A673 (cell line): Measurements from ENCODE around the gene MAP3K1. TPM values are rescaled to one million over a fixed set of nuclear protein-coding genes. Genes with fewer than 3 reads are reported as not detected.
A peak's percentile ranks its signal among the peaks of the same experiment; 100 is the strongest.

Experiments used
- Bru-seq: library from RNA; stranded (reverse); fragments of 400-500 nt; gene quantifications from one replicate; lab custom pipeline; 2021; lab: Mats Ljungman, UMichigan
- BruChase-seq, 2 experiments: library from RNA; stranded (reverse); fragments of 400-500 nt; gene quantifications; one replicate each; lab custom pipeline; 2021; lab: Mats Ljungman, UMichigan
- BruUV-seq: library from RNA; stranded (reverse); fragments of 400-500 nt; replicated peaks from 2 replicates; lab custom pipeline; 2021; lab: Mats Ljungman, UMichigan
- CTCF ChIA-PET: fragments of 300-600 bp; sonication (Branson Sonifier 250); formaldehyde crosslinking; loops from one replicate; lab custom pipeline; 2022; ENCODE audit warnings: antibody characterized with exemption; lab: Charles Lee
- POLR2A ChIA-PET: fragments of 300-600 bp; sonication (Branson Sonifier 250); formaldehyde crosslinking; loops from one replicate; lab custom pipeline; 2022; ENCODE audit warnings: antibody characterized with exemption; ENCODE audit not compliant: low non-redundant PET; lab: Charles Lee
- DNase-seq: peaks from one replicate; pipeline ENCODE4 v3.0.0-alpha.2; 2015; ENCODE audit warnings: low spot score
- H3K27ac ChIP-seq: fragments of 200-600 bp; sonication (generic); 2 replicates; pipeline ENCODE4 v1.5.1; 2016; ENCODE audit warnings: mixed run types, low read depth, mild to moderate bottlenecking, mixed read lengths, antibody characterized with exemption, low read length; ENCODE audit not compliant: poor library complexity, severe bottlenecking
- H3K27me3 ChIP-seq: fragments of 200-600 bp; sonication (generic); replicated peaks from 2 replicates; pipeline ENCODE4 v1.6.1; 2017; ENCODE audit warnings: mixed run types, low read depth, mild to moderate bottlenecking, mixed read lengths, antibody characterized with exemption, low read length; ENCODE audit not compliant: insufficient read depth, poor library complexity
- H3K36me3 ChIP-seq: fragments of 200-600 bp; sonication (generic); 2 replicates; pipeline ENCODE4 v1.6.1; 2016; ENCODE audit warnings: mixed run types, mild to moderate bottlenecking, mixed read lengths, antibody characterized with exemption, low read length; ENCODE audit not compliant: insufficient read depth, poor library complexity, severe bottlenecking
- H3K4me1 ChIP-seq: fragments of 200-600 bp; sonication (generic); 2 replicates; pipeline ENCODE4 v1.6.1; 2017; ENCODE audit warnings: mixed run types, mild to moderate bottlenecking, mixed read lengths, antibody characterized with exemption, low read length; ENCODE audit not compliant: insufficient read depth, poor library complexity, severe bottlenecking
- H3K4me3 ChIP-seq: fragments of 200-600 bp; sonication (generic); 2 replicates; pipeline ENCODE4 v1.5.1; 2016; ENCODE audit warnings: low read depth, mixed run types, mild to moderate bottlenecking, mixed read lengths, low read length; ENCODE audit not compliant: poor library complexity, severe bottlenecking
- H3K9me3 ChIP-seq: fragments of 200-600 bp; sonication (generic); 2 replicates; pipeline ENCODE4 v1.6.1; 2016; ENCODE audit warnings: mixed run types, low read depth, mild to moderate bottlenecking, mixed read lengths, antibody characterized with exemption, low read length; ENCODE audit not compliant: poor library complexity, severe bottlenecking
- CTCF ChIP-seq: fragments of 300-800, 200-600 bp; sonication (generic); conservative IDR thresholded peaks from 2 replicates; pipeline ENCODE4 v1.5.1; 2017; ENCODE audit warnings: low read depth, mild to moderate bottlenecking, antibody characterized with exemption, low read length, moderate library complexity, mixed read lengths
- EZH2 ChIP-seq: fragments of 200-600 bp; sonication (generic); IDR thresholded peaks from 2 replicates; pipeline ENCODE4 v1.6.1; 2017; ENCODE audit warnings: borderline replicate concordance, low read depth, mild to moderate bottlenecking, mixed read lengths, antibody characterized with exemption, low read length; ENCODE audit not compliant: poor library complexity, severe bottlenecking
- intact Hi-C: fragments of 100-400 bp; cut with micrococcal nuclease; formaldehyde crosslinking; loops from one replicate; pipeline ENCODE4 v1.10.0; 2022; ENCODE audit not compliant: unreplicated experiment
- long read RNA-seq: library from polyadenylated mRNA; stranded (forward); transcript quantifications from one replicate; pipeline ENCODE4 v2.0.0, GENCODE V29; 2022
- total RNA-seq: library from RNA; stranded (reverse); gene quantifications from 2 replicates; pipeline ENCODE4 v1.2.3, GENCODE V29; 2021

The MAP3K1 gene
- total RNA-seq (6.3 and 7.2 TPM in 2 replicates), Bru-seq, nascent RNA (percentile 65 among the genes with signal in this experiment), BruChase-seq, experiment 1, labeled RNA remaining after a 2-hour chase (percentile 65 among the genes with signal in this experiment), BruChase-seq, experiment 2, labeled RNA remaining after a 6-hour chase (percentile 49 among the genes with signal in this experiment)
- long read RNA-seq, full-length matches to known transcripts: 3 of 5 reads
- long read RNA-seq, partial matches to known transcripts: 1 of 5 reads
- long read RNA-seq, other reads (novel, unspliced or antisense): 1 of 5 reads

GRCh38 chr5:56814963-56815657 lies at the start of gene MAP3K1:
MAP3K1 (plus strand) TSS chr5:56815549; CDS start chr5:56815574, 25 bp downstream.
- Histone ChIP-seq H3K4me3 (peak within 1 kb of the TSS; percentile 92), H3K36me3 (no peaks in the 10 kb centered on the region), H3K9me3 (no peaks in the 10 kb centered on the region), H3K27me3 (no peaks in the 10 kb centered on the region), H3K27ac (peak within 1 kb of the TSS; percentile 85), H3K4me1 (peaks cover 15% of the 10 kb centered on the region)
- intact Hi-C loops: no loop called here
- peak; percentile 82 for DNase-seq
- ChIA-PET POLR2A (no interaction called here), CTCF (interaction anchor here (0.7 kb wide), 1 partner anchor 12 kb away, joined by 4 read pairs; no protein-coding TSS in a partner anchor)
- TF ChIP-seq CTCF (no peak), EZH2 (no peak)
- no TSS peak for BruUV-seq

- POLR2A ChIA-PET: no interaction called here
- no TSS peak for BruUV-seq
Measured at GRCh38 chr5:56766926-56767325, 48.4 kb upstream of the MAP3K1 start.

More at GRCh38 chr5:56766926-56767325, 48.4 kb upstream of the MAP3K1 start:
- TF ChIP-seq EZH2: no peak
- no peak for TF ChIP-seq CTCF
- Histone ChIP-seq H3K9me3 (no peaks in the 10 kb centered on the region), H3K4me3 (no peak overlapping the region), H3K4me1 (no peaks in the 10 kb centered on the region), H3K27me3 (no peaks in the 10 kb centered on the region), H3K36me3 (no peaks in the 10 kb centered on the region), H3K27ac (no peak overlapping the region)
- intact Hi-C loops: no loop called here
- no peak for DNase-seq
- CTCF ChIA-PET: no interaction called here
